ENCODE data around the gene ADCY3.

DNA sequence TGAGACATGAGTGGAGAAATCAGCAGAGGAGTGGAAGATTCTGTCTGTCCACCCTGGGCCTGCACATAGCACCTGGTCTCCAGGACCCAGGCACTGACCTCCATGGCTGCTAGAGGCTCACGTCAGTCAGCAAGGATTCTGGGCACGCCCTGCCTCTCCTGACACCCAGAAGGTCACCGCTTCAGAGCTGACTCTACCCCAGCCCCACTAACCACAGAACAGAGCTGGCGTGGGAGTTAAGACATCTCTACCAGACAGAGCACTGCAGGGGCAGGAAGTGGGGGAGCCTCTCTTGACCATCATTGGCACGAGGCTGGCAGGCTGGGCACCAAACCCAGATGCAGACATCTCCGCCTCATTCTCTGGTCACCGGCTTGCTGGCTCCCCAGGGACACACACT is 3.0 kb downstream of the ADCY3 start:
- no peak for TF ChIP-seq CTCF (conservative IDR thresholded peaks at IDR 0.05)
- no peak for TF ChIP-seq ZFX (IDR thresholded peaks at IDR 0.05)

Measured in C4-2B (cell line).